HCT116 (cell line): Measurements from ENCODE around the gene SLC5A4. TPM values are rescaled to one million over a fixed set of nuclear protein-coding genes. Genes with fewer than 3 reads are reported as not detected.
"Not testable (repeated sequence)": the region's sequence is repeated elsewhere in the genome, so short reads cannot be mapped to it uniquely, and the experiment has no call there.

ENCODE experiments used
- ATAC-seq: fragments of 200-7000 bp; cut with Tn5 transposase; 2 replicates; pipeline ENCODE4 v1.9.1; 2020; ENCODE audit warnings: mild to moderate bottlenecking, moderate library complexity
- BruUV-seq: library from RNA; stranded (reverse); fragments of 400-500 nt; replicated peaks from 2 replicates; lab custom pipeline; 2021; lab: Mats Ljungman, UMichigan
- CTCF ChIA-PET: fragments of 300-600 bp; sonication (Branson Sonifier 250); formaldehyde crosslinking; loops from one replicate; lab custom pipeline; 2021; ENCODE audit warnings: antibody characterized with exemption; lab: Charles Lee
- POLR2A ChIA-PET: fragments of 300-600, 350-600 bp; sonication (Branson Sonifier 250); formaldehyde crosslinking; loops from one replicate; lab custom pipeline; 2021; ENCODE audit warnings: antibody characterized with exemption; lab: Charles Lee
- RAD21 ChIA-PET, 2 experiments: fragments of 300-600 bp; sonication (Branson Sonifier 250); formaldehyde crosslinking; loops; one replicate each; lab custom pipeline; 2023; ENCODE audit warnings: low total read pairs in 2 of 2; ENCODE audit not compliant: uncharacterized antibody in 2 of 2, unreplicated experiment in 2 of 2, low non-redundant PET in 1 of 2; lab: Charles Lee
- DNase-seq: peaks from one replicate; pipeline ENCODE4 v3.0.0-alpha.2; 2010; ENCODE audit warnings: low read depth, low spot score
- H2AFZ ChIP-seq: fragments of 200-600 bp; shearing (Covaris generic), sonication (generic); 2 replicates; pipeline ENCODE4 v1.6.1; 2017; ENCODE audit warnings: low read depth, mixed run types, mixed read lengths, antibody characterized with exemption, low read length; ENCODE audit not compliant: poor library complexity, severe bottlenecking
- H3K27ac ChIP-seq: 2 replicates; pipeline ENCODE4 v1.5.1; 2012; ENCODE audit warnings: low read depth, low read length
- H3K27me3 ChIP-seq: fragments of 200-600 bp; sonication (generic); 2 replicates; pipeline ENCODE4 v1.6.1; 2016; ENCODE audit warnings: mixed run types, low read length, mixed read lengths; ENCODE audit not compliant: insufficient read depth
- H3K36me3 ChIP-seq, 2 experiments: fragments of 200-500 bp in 1 of 2; fragments of 200-600 bp in 1 of 2; sonication (Bioruptor generic) in 1 of 2; sonication (generic) in 1 of 2; 2 replicates each; pipeline versions ENCODE4 v1.5.1 to v1.6.1; 2014 to 2016; ENCODE audit warnings: low read length in 2 of 2, inconsistent platforms in 1 of 2, mixed read lengths in 1 of 2, mixed run types in 1 of 2; ENCODE audit not compliant: insufficient read depth in 2 of 2, control insufficient read depth in 1 of 2
- H3K4me1 ChIP-seq, 2 experiments: fragments of 200-600 bp in 1 of 2; sonication (generic) in 1 of 2; 2 replicates each; pipeline versions ENCODE4 v1.5.1 to v1.6.1; 2012 to 2017; ENCODE audit warnings: low read length in 2 of 2, inconsistent platforms in 1 of 2, mild to moderate bottlenecking in 1 of 2, mixed read lengths in 1 of 2, mixed run types in 1 of 2, moderate library complexity in 1 of 2; ENCODE audit not compliant: insufficient read depth in 2 of 2, control insufficient read depth in 1 of 2
- H3K4me2 ChIP-seq: fragments of 200-600 bp; sonication (generic); 2 replicates; pipeline ENCODE4 v1.6.1; 2017; ENCODE audit warnings: mixed run types, low read length, mixed read lengths
- H3K4me3 ChIP-seq, 2 experiments: fragments of 200-600 bp in 1 of 2; sonication (generic) in 1 of 2; replicated peaks in 1 of 2; 2 replicates each; pipeline ENCODE4 v1.5.1; 2011 to 2016; ENCODE audit warnings: low read length in 2 of 2, control low read depth in 1 of 2, low read depth in 1 of 2, mild to moderate bottlenecking in 1 of 2, mixed read lengths in 1 of 2, mixed run types in 1 of 2
- H3K79me2 ChIP-seq: fragments of 200-600 bp; sonication (generic); 2 replicates; pipeline ENCODE4 v1.6.1; 2017; ENCODE audit warnings: mild to moderate bottlenecking, mixed run types, low read length, moderate library complexity, mixed read lengths; ENCODE audit not compliant: insufficient read depth
- H3K9ac ChIP-seq: fragments of 200-600 bp; sonication (generic); 2 replicates; pipeline ENCODE4 v1.6.1; 2016; ENCODE audit warnings: low read length, mixed read lengths
- H3K9me2 ChIP-seq: fragments of 200-600 bp; sonication (generic), shearing (Covaris generic); 2 replicates; pipeline ENCODE4 v1.6.1; 2017; ENCODE audit warnings: mixed run types, mild to moderate bottlenecking, moderate library complexity; ENCODE audit not compliant: insufficient read depth
- H3K9me3 ChIP-seq, 2 experiments: fragments of 200-500 bp in 1 of 2; fragments of 200-600 bp in 1 of 2; sonication (Bioruptor generic) in 1 of 2; sonication (generic) in 1 of 2; 2 replicates each; pipeline ENCODE4 v1.6.1; 2014 to 2017; ENCODE audit warnings: low read length in 2 of 2, mixed read lengths in 2 of 2, inconsistent platforms in 1 of 2, low read depth in 1 of 2, mild to moderate bottlenecking in 1 of 2, mixed run types in 1 of 2, moderate library complexity in 1 of 2; ENCODE audit not compliant: control insufficient read depth in 1 of 2, insufficient read depth in 1 of 2
- H4K20me1 ChIP-seq: fragments of 200-600 bp; sonication (generic), shearing (Covaris generic); 2 replicates; pipeline ENCODE4 v1.6.1; 2017; ENCODE audit warnings: mixed run types, mild to moderate bottlenecking, moderate library complexity; ENCODE audit not compliant: insufficient read depth
- CBX3 ChIP-seq: IDR thresholded peaks from 2 replicates; pipeline ENCODE4 v1.6.1; 2012; ENCODE audit warnings: low read depth
- CEBPB ChIP-seq: IDR thresholded peaks from 2 replicates; pipeline ENCODE4 v1.6.1; 2012; ENCODE audit warnings: low read depth
- CTCF ChIP-seq, 3 experiments: fragments of 200-600 bp in 1 of 3; sonication (generic) in 1 of 3; IDR thresholded peaks in 2 of 3; conservative IDR thresholded peaks in 1 of 3; 2 replicates each; pipeline ENCODE4 v1.5.1; 2012 to 2017; ENCODE audit warnings: low read depth in 2 of 3, low read length in 2 of 3, antibody characterized with exemption in 1 of 3, borderline replicate concordance in 1 of 3, control low read depth in 1 of 3, mild to moderate bottlenecking in 1 of 3, mixed read lengths in 1 of 3, mixed run types in 1 of 3, moderate library complexity in 1 of 3; ENCODE audit not compliant: insufficient read depth in 1 of 3
- EZH2 ChIP-seq: fragments of 200-600 bp; sonication (generic); IDR thresholded peaks from 2 replicates; pipeline ENCODE4 v1.6.1; 2017; ENCODE audit warnings: antibody characterized with exemption, mixed run types
- FOSL1 ChIP-seq: IDR thresholded peaks from 2 replicates; pipeline ENCODE4 v1.6.1; 2012; ENCODE audit warnings: low read depth
- POLR2A ChIP-seq: IDR thresholded peaks from 2 replicates; pipeline ENCODE4 v1.7.0; 2011; ENCODE audit warnings: borderline replicate concordance; ENCODE audit not compliant: insufficient read depth, insufficient read length; ENCODE audit errors: extremely low read depth
- POLR2AphosphoS5 ChIP-seq: IDR thresholded peaks from 2 replicates; pipeline ENCODE4 v1.6.1; 2011; ENCODE audit warnings: mild to moderate bottlenecking, low read depth, low read length, moderate library complexity
- REST ChIP-seq: IDR thresholded peaks from 2 replicates; pipeline ENCODE4 v1.6.1; 2012; ENCODE audit warnings: low read depth
- SIN3A ChIP-seq: IDR thresholded peaks from 2 replicates; pipeline ENCODE4 v1.6.1; 2012; ENCODE audit warnings: low read depth
- SRF ChIP-seq: IDR thresholded peaks from 2 replicates; pipeline ENCODE4 v1.6.1; 2012; ENCODE audit warnings: low read depth
- TCF7L2 ChIP-seq: IDR thresholded peaks from 2 replicates; pipeline ENCODE4 v1.7.0; 2011; ENCODE audit warnings: borderline replicate concordance, inconsistent platforms; ENCODE audit not compliant: insufficient read depth, insufficient read length; ENCODE audit errors: extremely low read depth
- ZBTB33 ChIP-seq: IDR thresholded peaks from 2 replicates; pipeline ENCODE4 v1.6.1; 2011; ENCODE audit warnings: mild to moderate bottlenecking, low read length, moderate library complexity; ENCODE audit not compliant: insufficient replicate concordance; ENCODE audit errors: extremely low read depth
- ZNF274 ChIP-seq: fragments of 200-500 bp; sonication (Bioruptor generic); IDR thresholded peaks from 2 replicates; pipeline ENCODE4 v1.6.1; 2014; ENCODE audit warnings: mild to moderate bottlenecking, low read depth, low read length, inconsistent platforms
- intact Hi-C: fragments of 100-400 bp; cut with micrococcal nuclease; formaldehyde crosslinking; loops from 2 replicates; pipeline ENCODE4 v1.10.0; 2022
- total RNA-seq: library from RNA; stranded (reverse); gene quantifications from one replicate; pipeline ENCODE4 v1.2.1, GENCODE V29; 2021; ENCODE audit not compliant: unreplicated experiment

The SLC5A4 gene
- total RNA-seq, 1 experiment from 2014 or later, result 0.22 TPM

GRCh38 chr22:32275353-32275752 lies 20.2 kb upstream of the SLC5A4 start:
- H3K4me3 ChIP-seq, H3K9ac ChIP-seq, H3K27ac ChIP-seq, H3K9me2 ChIP-seq, RAD21 ChIA-PET, ATAC-seq, H3K79me2 ChIP-seq, DNase-seq, intact Hi-C loops, H3K9me3 ChIP-seq, H3K4me2 ChIP-seq, POLR2A ChIA-PET, BruUV-seq, H3K27me3 ChIP-seq, H4K20me1 ChIP-seq, H2AFZ ChIP-seq, H3K4me1 ChIP-seq, H3K36me3 ChIP-seq: not testable (repeated sequence)
- CTCF ChIA-PET, result interaction anchor here (1.4 kb wide), 1 partner anchor 9 kb away, joined by 11 read pairs; no protein-coding TSS in a partner anchor

- no peaks in the 10 kb centered on the region for H4K20me1 ChIP-seq
- ChIA-PET RAD21 (no interaction called here), POLR2A (no interaction called here), CTCF (no interaction called here)
- no peak overlapping the region for H2AFZ ChIP-seq
- H3K4me3 ChIP-seq, result no peak overlapping the region
- no peaks in the 10 kb centered on the region for H3K79me2 ChIP-seq
- no peak for DNase-seq
- intact Hi-C loops, result no loop called here
- H3K4me1 ChIP-seq, result no peaks in the 10 kb centered on the region
- ATAC-seq, result no peak
- no peaks in the 10 kb centered on the region for H3K27me3 ChIP-seq
- H3K9me3 ChIP-seq, result no peaks in the 10 kb centered on the region
- H3K9me2 ChIP-seq, result no peaks in the 10 kb centered on the region
- no peak overlapping the region for H3K4me2 ChIP-seq
- BruUV-seq, result no TSS peak
- H3K9ac ChIP-seq, result no peak overlapping the region
- H3K27ac ChIP-seq, result no peak overlapping the region
- no peaks in the 10 kb centered on the region; a peak in 1 of 4 replicates for H3K36me3 ChIP-seq
- no peak for TF ChIP-seq FOSL1
- TF ChIP-seq POLR2AphosphoS5, result no peak
- no peak for TF ChIP-seq EZH2
- TF ChIP-seq ZNF274, result no peak
- TF ChIP-seq REST, result no peak
- no peak for TF ChIP-seq TCF7L2
- TF ChIP-seq SRF, result no peak
- TF ChIP-seq POLR2A, result no peak
- no peak for TF ChIP-seq CTCF (IDR thresholded peaks at IDR 0.05 in 2 of 3, conservative IDR thresholded peaks at IDR 0.05 in 1 of 3; ENCODE audit: borderline replicate concordance in 1 of 3, insufficient read depth in 1 of 3, low read depth in 2 of 3, low read length in 2 of 3)
- TF ChIP-seq SIN3A, result no peak
- no peak for TF ChIP-seq ZBTB33
- no peak for TF ChIP-seq CBX3
- no peak for TF ChIP-seq CEBPB
Measured at GRCh38 chr22:32271389-32271788, 16.2 kb upstream of the SLC5A4 start.
